SJSA1 (cell line): ENCODE measurements around the gene DNASE2. TPM values are rescaled to one million over a fixed set of nuclear protein-coding genes. Genes with fewer than 3 reads are reported as not detected.
A peak's percentile ranks its signal among the peaks of the same experiment; 100 is the strongest.
"Not testable (repeated sequence)": the region's sequence is repeated elsewhere in the genome, so short reads cannot be mapped to it uniquely, and the experiment has no call there.

ENCODE experiments used
- DNase-seq, 2 experiments: peaks; one replicate each; pipeline ENCODE4 v3.0.0-alpha.2; 2015 to 2020; ENCODE audit warnings: low spot score in 2 of 2, low read depth in 1 of 2
- H3K27ac ChIP-seq: fragments of 250-450 bp; sonication (Bioruptor Pico); 2 replicates; pipeline ENCODE4 v1.5.1; 2020; ENCODE audit warnings: mild to moderate bottlenecking, moderate library complexity
- H3K27me3 ChIP-seq: fragments of 250-450 bp; sonication (Bioruptor Pico); replicated peaks from 2 replicates; pipeline ENCODE4 v1.5.1; 2020; ENCODE audit warnings: mild to moderate bottlenecking, moderate library complexity
- H3K36me3 ChIP-seq: fragments of 250-450 bp; sonication (Bioruptor Pico); 2 replicates; pipeline ENCODE4 v1.5.1; 2020; ENCODE audit warnings: mild to moderate bottlenecking
- H3K4me1 ChIP-seq: fragments of 250-450 bp; sonication (Bioruptor Pico); replicated peaks from 2 replicates; pipeline ENCODE4 v1.6.1; 2021; ENCODE audit warnings: mild to moderate bottlenecking
- H3K4me3 ChIP-seq: fragments of 250-450 bp; sonication (Bioruptor Pico); 2 replicates; pipeline ENCODE4 v1.5.1; 2020; ENCODE audit warnings: mild to moderate bottlenecking
- H3K9me3 ChIP-seq: fragments of 250-450 bp; sonication (Bioruptor Pico); replicated peaks from 2 replicates; pipeline ENCODE4 v1.5.1; 2020; ENCODE audit warnings: mild to moderate bottlenecking
- total RNA-seq: library from RNA; depleted of rRNA; stranded (reverse); fragments of >200 nt; shearing (Covaris generic); gene quantifications from 2 replicates; pipeline ENCODE4 v1.2.3, GENCODE V29; 2014; rRNA removed

DNASE2 gene
- total RNA-seq, result 21.8 and 25.5 TPM in 2 replicates

GRCh38 chr19:12881172-12881808 is at the start of gene DNASE2:
Gene DNASE2 (minus strand): TSS chr19:12881449. CDS start chr19:12881375, 74 bp downstream.
- Histone ChIP-seq H3K36me3 (no peaks in the 10 kb centered on the region), H3K4me1 (peaks cover 15% of the 10 kb centered on the region), H3K9me3 (peaks cover 24% of the 10 kb centered on the region), H3K27ac (no peak within 1 kb of the TSS), H3K4me3 (peak within 1 kb of the TSS; percentile 62), H3K27me3 (peaks cover 21% of the 10 kb centered on the region)
- DNase-seq, result peak; percentile 80 to 93

DNA sequence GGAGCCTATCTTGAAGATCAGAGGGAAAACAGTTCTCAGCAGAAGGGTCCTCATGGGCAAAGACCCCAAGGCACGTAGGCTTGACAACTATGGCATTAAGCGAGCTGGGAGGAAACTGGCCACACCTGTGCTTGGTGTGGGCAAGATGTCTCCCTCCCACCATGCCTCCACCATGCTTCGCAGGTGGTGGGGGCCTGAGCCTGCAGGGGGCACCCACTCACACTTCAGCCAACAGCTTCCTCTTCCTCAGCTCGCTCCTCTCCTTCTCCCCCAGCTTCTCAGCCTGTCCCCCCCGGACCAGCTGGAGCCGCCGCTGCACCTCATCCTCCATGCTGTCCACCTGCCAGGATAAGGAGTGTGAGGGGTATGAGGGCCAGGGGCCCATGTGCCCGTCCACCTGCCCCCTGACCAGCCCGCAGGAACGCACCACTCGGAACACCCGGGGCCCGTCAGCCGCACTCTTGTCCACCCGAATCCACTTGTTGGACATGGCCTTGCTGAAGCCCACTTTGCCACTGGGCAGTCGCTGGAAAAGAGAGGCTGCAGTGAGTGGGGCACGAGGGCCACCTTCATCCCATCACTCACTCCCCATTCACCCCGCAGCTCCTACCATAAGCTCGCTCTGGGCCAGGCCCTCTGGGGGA is 48.9 kb upstream of the DNASE2 start:
- H3K27ac ChIP-seq, result no peak overlapping the region
- H3K9me3 ChIP-seq, result no peaks in the 10 kb centered on the region
- no peaks in the 10 kb centered on the region for H3K27me3 ChIP-seq
- H3K4me3 ChIP-seq, result no peak overlapping the region
- peaks cover 13% of the 10 kb centered on the region for H3K4me1 ChIP-seq
- peaks cover 59% of the 10 kb centered on the region for H3K36me3 ChIP-seq
- no peak for DNase-seq

DNA sequence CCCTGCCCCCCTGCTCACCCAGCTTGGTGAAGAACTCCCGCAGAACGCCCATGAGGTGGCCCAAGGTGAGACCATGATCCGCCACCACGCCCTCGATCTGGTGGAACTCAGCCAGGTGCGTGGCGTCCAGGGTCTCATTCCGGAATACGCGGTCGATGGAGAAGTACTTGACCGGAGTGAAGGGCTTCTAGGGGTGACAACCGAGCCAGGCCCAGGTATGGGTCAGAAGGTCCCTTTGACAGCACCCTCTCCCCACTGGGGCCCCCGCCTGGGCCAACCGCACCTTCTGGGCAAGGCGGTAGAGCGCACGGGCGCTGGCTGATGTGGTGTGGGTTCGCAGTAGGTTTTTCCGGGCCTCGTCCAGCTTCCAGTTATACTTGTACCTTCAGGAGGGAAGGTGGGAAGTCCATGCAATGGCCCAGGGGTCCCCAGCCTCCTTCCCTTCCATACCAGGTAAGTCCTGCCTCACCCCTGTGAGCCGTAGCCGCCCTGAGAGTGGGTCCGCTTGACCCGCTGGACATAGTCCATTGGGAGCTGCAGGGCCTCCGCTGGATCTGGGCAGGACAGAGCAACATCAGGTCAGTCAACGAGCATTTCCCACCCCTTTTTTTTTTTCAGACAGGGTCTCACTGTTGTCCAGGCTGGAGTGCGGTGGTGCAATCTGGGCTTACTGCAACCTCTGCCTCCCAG is 43.5 kb upstream of the DNASE2 start:
- no peak for DNase-seq
- H3K4me3 ChIP-seq, result no peak overlapping the region
- no peak overlapping the region for H3K27ac ChIP-seq
- H3K4me1 ChIP-seq, result no peaks in the 10 kb centered on the region
- H3K9me3 ChIP-seq, result no peaks in the 10 kb centered on the region
- peaks cover 68% of the 10 kb centered on the region for H3K36me3 ChIP-seq
- no peaks in the 10 kb centered on the region for H3K27me3 ChIP-seq

DNA sequence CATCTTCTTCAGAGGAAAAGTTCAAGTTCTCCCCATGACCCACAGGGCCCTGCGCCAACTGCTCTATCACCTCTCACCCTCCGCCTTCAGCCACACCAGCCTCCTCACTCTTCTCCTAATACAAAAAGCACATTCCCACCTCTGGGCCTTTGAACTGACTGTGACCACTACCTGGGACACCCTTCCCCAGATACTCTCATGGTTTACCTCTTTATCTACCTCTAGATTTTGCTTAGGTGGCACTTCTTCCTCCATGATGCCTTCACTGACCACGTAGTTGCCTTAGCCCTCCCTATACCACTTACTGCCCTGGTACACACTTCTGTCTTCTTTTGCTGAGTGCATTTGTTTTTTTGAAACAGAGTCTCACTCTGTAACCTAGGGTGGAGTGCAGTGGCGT is 41.7 kb upstream of the DNASE2 start:
- Histone ChIP-seq H3K36me3 (peaks cover 51% of the 10 kb centered on the region), H3K9me3 (peaks cover 9% of the 10 kb centered on the region), H3K4me1 (peaks cover 8% of the 10 kb centered on the region), H3K27ac (no peak overlapping the region), H3K4me3 (no peak overlapping the region), H3K27me3 (no peaks in the 10 kb centered on the region)
- DNase-seq, result no peak

DNA sequence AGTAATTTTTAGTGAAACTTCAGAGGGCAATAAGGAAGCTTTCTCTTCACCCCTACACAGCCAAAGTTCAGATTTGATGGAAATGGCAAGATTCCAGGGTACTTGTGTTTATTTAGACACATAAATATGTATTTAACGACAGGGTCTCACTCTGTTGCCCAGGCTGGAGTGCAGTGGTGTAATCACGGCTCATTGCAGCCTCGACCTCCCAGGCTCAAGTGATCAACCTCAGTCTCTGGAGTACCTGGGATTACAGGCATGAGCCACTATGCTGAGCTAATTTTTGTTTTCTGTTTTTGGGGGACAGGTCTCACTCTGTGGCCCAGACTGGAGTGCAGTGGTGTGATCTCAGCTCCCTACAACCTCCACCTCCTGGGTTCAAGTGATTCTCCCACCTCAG is 39.8 kb upstream of the DNASE2 start:
- H3K36me3 ChIP-seq, result peaks cover 36% of the 10 kb centered on the region
- no peak overlapping the region for H3K27ac ChIP-seq
- no peak for DNase-seq
- no peaks in the 10 kb centered on the region for H3K27me3 ChIP-seq
- no peak overlapping the region for H3K4me3 ChIP-seq
- peaks cover 8% of the 10 kb centered on the region for H3K4me1 ChIP-seq
- H3K9me3 ChIP-seq, result peaks cover 9% of the 10 kb centered on the region

DNA sequence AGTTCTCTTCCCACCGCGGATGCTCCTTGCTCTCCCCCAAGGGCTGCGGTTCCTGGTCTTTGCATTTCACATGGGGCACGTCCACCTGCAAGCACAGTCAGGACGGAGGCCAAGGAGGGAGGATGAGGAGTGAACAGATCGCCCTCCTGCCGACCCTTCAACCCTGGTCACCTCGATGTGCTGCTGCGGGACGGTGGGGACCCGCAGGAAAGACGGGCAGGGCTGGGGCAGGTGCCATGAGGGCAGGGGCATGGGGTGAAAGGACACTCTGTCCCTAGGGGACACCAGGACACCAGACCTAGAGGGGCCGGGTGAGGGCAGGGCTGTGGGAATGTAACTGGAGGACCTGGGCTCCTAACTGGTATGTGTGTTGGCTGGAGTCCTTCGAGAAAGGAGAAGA is 37.0 kb upstream of the DNASE2 start:
- Histone ChIP-seq H3K4me1 (peaks cover 17% of the 10 kb centered on the region), H3K27ac (no peak overlapping the region), H3K4me3 (no peak overlapping the region), H3K36me3 (peaks cover 10% of the 10 kb centered on the region), H3K27me3 (no peaks in the 10 kb centered on the region), H3K9me3 (peaks cover 9% of the 10 kb centered on the region)
- DNase-seq, result no peak

DNA sequence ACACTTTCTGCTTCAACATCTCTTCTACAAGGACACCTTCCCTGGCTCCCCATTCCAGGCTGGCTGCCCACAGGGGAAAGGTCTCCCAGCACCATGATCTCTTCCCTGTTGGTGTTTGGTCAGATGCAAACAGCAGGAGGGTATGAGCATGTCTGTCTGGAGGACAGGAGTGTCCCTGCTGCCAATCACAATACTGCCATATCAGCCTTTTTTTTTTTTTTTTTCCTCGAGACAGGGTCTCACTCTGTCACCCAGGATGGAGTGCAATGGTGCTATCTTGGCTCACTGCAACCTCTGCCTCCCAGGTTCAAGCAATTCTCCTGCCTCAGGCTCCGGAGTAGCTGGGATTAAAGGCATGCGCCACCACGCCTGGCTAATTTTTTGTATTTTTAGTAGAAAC is 34.6 kb upstream of the DNASE2 start:
- H3K36me3 ChIP-seq, H3K27ac ChIP-seq, DNase-seq, H3K9me3 ChIP-seq, H3K27me3 ChIP-seq, H3K4me3 ChIP-seq: not testable (repeated sequence)
- peaks cover 23% of the 10 kb centered on the region for H3K4me1 ChIP-seq

GRCh38 chr19:12913851-12914690 is 32.8 kb upstream of the DNASE2 start:
- Histone ChIP-seq H3K9me3 (peaks cover 9% of the 10 kb centered on the region), H3K4me1 (peaks cover 18% of the 10 kb centered on the region), H3K4me3 (no peak overlapping the region), H3K36me3 (no peaks in the 10 kb centered on the region), H3K27ac (no peak overlapping the region), H3K27me3 (no peaks in the 10 kb centered on the region)
- no peak for DNase-seq

DNA sequence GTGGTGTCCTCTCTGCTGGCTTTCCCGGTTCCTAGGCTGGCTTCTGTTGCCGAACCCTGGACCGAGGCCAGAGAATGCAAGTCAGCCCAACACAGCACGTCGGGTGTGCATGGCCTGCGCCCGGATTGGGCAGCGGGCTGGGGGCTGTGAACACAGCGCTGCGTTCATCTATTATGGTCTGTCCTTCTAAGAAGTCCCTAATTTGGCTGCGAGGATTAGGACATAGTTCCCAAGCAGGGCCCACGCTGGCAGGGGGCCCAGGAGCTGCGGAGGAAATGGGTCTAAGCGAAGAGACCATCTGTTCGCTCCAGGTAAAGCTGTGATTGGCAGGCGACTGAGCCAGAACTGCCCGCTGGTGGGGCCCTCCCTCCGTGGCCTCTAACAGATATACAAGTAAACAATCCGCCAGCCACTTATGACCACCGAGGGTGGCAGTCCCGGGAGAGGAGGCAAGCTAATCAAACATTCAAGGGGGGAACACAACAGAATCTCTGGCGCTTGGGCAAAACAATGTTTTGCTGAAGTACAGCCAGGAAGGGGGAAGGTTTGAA is 31.8 kb upstream of the DNASE2 start:
- no peaks in the 10 kb centered on the region for H3K36me3 ChIP-seq
- H3K4me1 ChIP-seq, result peaks cover 15% of the 10 kb centered on the region
- H3K9me3 ChIP-seq, result no peaks in the 10 kb centered on the region; the same call in 1 of the 2 replicates
- no peak overlapping the region for H3K4me3 ChIP-seq
- no peak overlapping the region for H3K27ac ChIP-seq
- DNase-seq, result peak; percentile 60 to 67
- no peaks in the 10 kb centered on the region for H3K27me3 ChIP-seq

DNA sequence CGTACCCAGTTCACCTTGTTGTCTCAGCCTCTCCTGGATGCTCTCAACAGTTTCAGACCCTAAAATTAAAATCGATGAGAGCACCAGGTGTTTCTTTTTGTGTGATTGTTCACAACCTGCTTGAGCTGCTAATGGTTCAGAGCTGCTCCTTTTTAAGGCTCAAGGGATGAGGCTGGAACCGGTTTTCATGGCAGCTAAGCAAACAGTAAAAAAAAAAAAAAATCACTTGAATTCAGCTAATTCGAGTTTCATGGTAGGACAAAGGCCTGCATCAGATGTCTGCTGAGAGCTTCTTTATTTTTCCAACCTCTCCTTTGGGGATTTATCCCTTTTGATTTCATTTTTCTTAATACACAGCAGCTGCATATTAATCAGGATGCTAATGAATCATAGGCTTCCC is 31.3 kb upstream of the DNASE2 start:
- peaks cover 15% of the 10 kb centered on the region for H3K4me1 ChIP-seq
- no peaks in the 10 kb centered on the region for H3K27me3 ChIP-seq
- no peak overlapping the region for H3K4me3 ChIP-seq
- H3K36me3 ChIP-seq, result no peaks in the 10 kb centered on the region
- no peak overlapping the region for H3K27ac ChIP-seq
- DNase-seq, result no peak
- H3K9me3 ChIP-seq, result no peaks in the 10 kb centered on the region

GRCh38 chr19:12907166-12907565 is 25.9 kb upstream of the DNASE2 start:
- H3K36me3 ChIP-seq, result no peaks in the 10 kb centered on the region
- H3K27ac ChIP-seq, result no peak overlapping the region
- no peak overlapping the region for H3K4me3 ChIP-seq
- no peaks in the 10 kb centered on the region for H3K27me3 ChIP-seq
- DNase-seq, result no peak
- H3K4me1 ChIP-seq, result no peaks in the 10 kb centered on the region
- no peaks in the 10 kb centered on the region for H3K9me3 ChIP-seq

- Histone ChIP-seq H3K36me3 (peaks cover 17% of the 10 kb centered on the region), H3K4me3 (no peak overlapping the region), H3K27ac (no peak overlapping the region), H3K4me1 (no peaks in the 10 kb centered on the region), H3K9me3 (no peaks in the 10 kb centered on the region), H3K27me3 (no peaks in the 10 kb centered on the region)
- no peak for DNase-seq
Observed at GRCh38 chr19:12899891-12900518, 18.8 kb upstream of the DNASE2 start.

DNA sequence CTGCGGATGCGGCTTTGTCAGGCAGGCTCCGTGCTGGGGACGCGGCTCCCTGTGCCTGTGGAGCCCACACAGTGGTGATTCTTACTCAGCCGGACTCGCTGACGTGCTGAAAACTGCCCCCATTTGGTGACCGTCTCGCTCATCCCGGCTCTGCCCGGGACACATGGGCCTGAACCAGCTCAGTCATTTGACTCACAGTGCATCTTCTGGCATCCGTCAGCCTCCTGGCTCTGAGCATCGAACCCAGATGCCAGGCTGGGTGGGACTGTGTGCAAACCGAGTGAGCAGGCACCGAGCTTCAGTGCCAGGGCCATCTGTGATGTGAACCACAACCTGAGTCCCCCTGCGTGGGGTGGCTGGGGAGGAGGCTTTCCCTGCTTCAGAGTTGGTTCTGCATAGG is 15.2 kb upstream of the DNASE2 start:
- Histone ChIP-seq H3K27ac (no peak overlapping the region), H3K9me3 (no peaks in the 10 kb centered on the region), H3K27me3 (no peaks in the 10 kb centered on the region), H3K36me3 (peaks cover 17% of the 10 kb centered on the region), H3K4me1 (peaks cover 8% of the 10 kb centered on the region), H3K4me3 (no peak overlapping the region)
- DNase-seq, result no peak
